Tibial nerve (tissue), 4 donors: ENCODE measurements around the gene LSAMP. TPM values are rescaled to one million over a fixed set of nuclear protein-coding genes. Genes with fewer than 3 reads are reported as not detected.

ENCODE experiments used
- DNase-seq, 2 donors: peaks; one replicate each; pipeline ENCODE4 v3.0.0-alpha.2; 2019; ENCODE audit warnings: low spot score in 2 of 2
- H3K27ac ChIP-seq, 4 donors: fragments of 200-600 bp; sonication (generic) in 3 of 4; one replicate each; pipeline ENCODE4 v1.5.1; 2017 to 2019; ENCODE audit warnings: mild to moderate bottlenecking in 1 of 4
- H3K27me3 ChIP-seq, 2 donors: fragments of 200-600 bp; sonication (generic) in 1 of 2; one replicate each; pipeline versions ENCODE4 v1.5.1 to v1.6.0; 2017 to 2019
- H3K36me3 ChIP-seq, 3 donors: fragments of 200-600 bp; sonication (generic); one replicate each; pipeline ENCODE4 v1.5.1; 2018 to 2019
- H3K4me1 ChIP-seq, 4 donors: fragments of 200-600 bp; sonication (generic) in 3 of 4; one replicate each; pipeline ENCODE4 v1.5.1; 2017 to 2019
- H3K4me3 ChIP-seq, 4 donors: fragments of 200-600 bp; sonication (generic) in 3 of 4; one replicate each; pipeline ENCODE4 v1.5.1; 2017 to 2019; ENCODE audit warnings: mild to moderate bottlenecking in 1 of 4, moderate library complexity in 1 of 4
- H3K9me3 ChIP-seq, 4 donors: fragments of 200-600 bp; sonication (generic) in 3 of 4; one replicate each; pipeline ENCODE4 v1.5.1; 2017 to 2019
- EP300 ChIP-seq, 2 donors: sonication (generic); formaldehyde crosslinking; IDR thresholded peaks; one replicate each; pipeline ENCODE4 v1.6.1; 2017; ENCODE audit warnings: antibody characterized with exemption in 2 of 2, mild to moderate bottlenecking in 1 of 2
- POLR2A ChIP-seq, 2 donors: fragments of 450-650 bp; IDR thresholded peaks; one replicate each; pipeline ENCODE4 v1.6.1; 2017; ENCODE audit warnings: antibody characterized with exemption in 2 of 2, mild to moderate bottlenecking in 2 of 2, moderate library complexity in 2 of 2
- WGBS, 2 donors: methylation state at CpG; one replicate each; pipeline ENCODE4 v1.1.5; 2018; 5-methylcytosine and 5-hydroxymethylcytosine counted together
- total RNA-seq, 4 donors: library from RNA; depleted of rRNA; stranded (reverse); fragments of >200 nt; gene quantifications; one replicate each; pipeline ENCODE4 v1.1.0, GENCODE V29; 2016
- TF ChIP-seq, protein P1 (sequence below), 5 experiments: fragments of 200-600 bp in 3 of 5; fragments of 450-650 bp in 2 of 5; sonication (generic) in 3 of 5; IDR thresholded peaks; one replicate each; pipeline ENCODE4 v1.5.1; 2016 to 2019; ENCODE audit warnings: antibody characterized with exemption in 5 of 5, mild to moderate bottlenecking in 3 of 5, moderate library complexity in 2 of 5

LSAMP gene
- total RNA-seq, 4 donors from 2014 or later = 3.6 to 6.1 (median 4.2) TPM

DNA sequence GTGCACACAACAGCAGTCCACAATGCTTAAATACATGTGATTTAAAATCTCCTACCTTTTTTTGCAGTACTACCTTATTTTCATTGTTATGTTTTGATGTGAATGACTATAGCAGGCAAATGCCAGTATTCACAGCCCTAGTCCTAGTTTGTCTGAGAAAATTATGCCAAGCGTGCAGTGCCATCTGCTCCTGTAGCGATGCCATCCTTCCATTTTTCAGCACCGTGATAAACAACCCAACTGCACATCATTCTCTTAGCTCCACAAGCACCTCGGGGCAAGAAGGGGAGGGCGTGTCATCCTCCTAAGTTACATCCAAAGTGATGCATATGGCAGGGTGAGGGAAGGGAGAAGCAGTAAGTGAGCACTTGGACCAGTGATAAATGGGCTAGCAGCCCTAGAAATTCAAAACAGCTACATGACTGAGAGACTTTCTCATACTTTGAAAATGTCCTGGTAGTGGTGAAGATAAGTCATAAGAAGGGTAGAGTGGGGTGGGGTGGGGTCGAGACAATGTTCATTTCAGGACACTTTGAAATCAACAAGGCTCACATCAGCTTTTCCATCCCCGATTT, 198.8 kb downstream of the LSAMP start:
- no peak for TF ChIP-seq EP300 (IDR thresholded peaks at IDR 0.05)
- no peak for TF ChIP-seq POLR2A (IDR thresholded peaks at IDR 0.05)
- TF ChIP-seq, protein P1, sequence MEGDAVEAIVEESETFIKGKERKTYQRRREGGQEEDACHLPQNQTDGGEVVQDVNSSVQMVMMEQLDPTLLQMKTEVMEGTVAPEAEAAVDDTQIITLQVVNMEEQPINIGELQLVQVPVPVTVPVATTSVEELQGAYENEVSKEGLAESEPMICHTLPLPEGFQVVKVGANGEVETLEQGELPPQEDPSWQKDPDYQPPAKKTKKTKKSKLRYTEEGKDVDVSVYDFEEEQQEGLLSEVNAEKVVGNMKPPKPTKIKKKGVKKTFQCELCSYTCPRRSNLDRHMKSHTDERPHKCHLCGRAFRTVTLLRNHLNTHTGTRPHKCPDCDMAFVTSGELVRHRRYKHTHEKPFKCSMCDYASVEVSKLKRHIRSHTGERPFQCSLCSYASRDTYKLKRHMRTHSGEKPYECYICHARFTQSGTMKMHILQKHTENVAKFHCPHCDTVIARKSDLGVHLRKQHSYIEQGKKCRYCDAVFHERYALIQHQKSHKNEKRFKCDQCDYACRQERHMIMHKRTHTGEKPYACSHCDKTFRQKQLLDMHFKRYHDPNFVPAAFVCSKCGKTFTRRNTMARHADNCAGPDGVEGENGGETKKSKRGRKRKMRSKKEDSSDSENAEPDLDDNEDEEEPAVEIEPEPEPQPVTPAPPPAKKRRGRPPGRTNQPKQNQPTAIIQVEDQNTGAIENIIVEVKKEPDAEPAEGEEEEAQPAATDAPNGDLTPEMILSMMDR (IDR thresholded peaks at IDR 0.05) = no peak
- no peak for DNase-seq
- no peaks in the 10 kb centered on the region for H3K4me1 ChIP-seq

DNA sequence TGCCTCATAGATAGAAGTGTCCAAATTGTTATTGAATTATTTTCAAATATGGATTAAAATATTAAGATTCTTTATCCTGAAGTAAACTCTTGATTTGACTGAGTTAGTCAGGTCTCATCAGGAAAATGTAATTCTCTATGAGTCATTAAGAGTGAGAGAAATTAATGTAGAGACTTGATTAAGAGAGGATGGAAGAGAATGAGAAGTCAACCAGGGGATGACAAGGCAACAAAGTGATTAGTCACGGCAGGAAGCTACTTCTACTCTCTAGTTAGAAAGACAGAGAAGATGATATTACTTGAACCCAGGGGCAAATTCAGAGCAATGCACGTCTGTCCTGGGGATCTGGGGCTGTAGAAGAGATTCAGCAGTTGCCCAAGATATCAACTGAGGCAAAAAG, 202.5 kb downstream of the LSAMP start:
- H3K27ac ChIP-seq = no peak overlapping the region
- H3K9me3 ChIP-seq = no peaks in the 10 kb centered on the region
- H3K27me3 ChIP-seq = no peaks in the 10 kb centered on the region
- no peak overlapping the region for H3K4me3 ChIP-seq
- H3K36me3 ChIP-seq = no peaks in the 10 kb centered on the region
- DNase-seq = no peak
- H3K4me1 ChIP-seq = no peaks in the 10 kb centered on the region
- TF ChIP-seq, protein P1 (IDR thresholded peaks at IDR 0.05) = no peak
- TF ChIP-seq POLR2A (IDR thresholded peaks at IDR 0.05) (no peak), EP300 (IDR thresholded peaks at IDR 0.05) (no peak)
- 79 to 90% methylated on average over 2 of the region's 2 CpGs for WGBS, 2 donors

More for the DNA sequence above, 198.8 kb downstream of the LSAMP start:
- 87 to 89% methylated on average over 7 of the region's 7 CpGs for WGBS, 2 donors
- no peaks in the 10 kb centered on the region for H3K9me3 ChIP-seq
- H3K4me3 ChIP-seq = no peak overlapping the region
- H3K36me3 ChIP-seq = no peaks in the 10 kb centered on the region
- no peak overlapping the region for H3K27ac ChIP-seq
- H3K27me3 ChIP-seq = no peaks in the 10 kb centered on the region

DNA sequence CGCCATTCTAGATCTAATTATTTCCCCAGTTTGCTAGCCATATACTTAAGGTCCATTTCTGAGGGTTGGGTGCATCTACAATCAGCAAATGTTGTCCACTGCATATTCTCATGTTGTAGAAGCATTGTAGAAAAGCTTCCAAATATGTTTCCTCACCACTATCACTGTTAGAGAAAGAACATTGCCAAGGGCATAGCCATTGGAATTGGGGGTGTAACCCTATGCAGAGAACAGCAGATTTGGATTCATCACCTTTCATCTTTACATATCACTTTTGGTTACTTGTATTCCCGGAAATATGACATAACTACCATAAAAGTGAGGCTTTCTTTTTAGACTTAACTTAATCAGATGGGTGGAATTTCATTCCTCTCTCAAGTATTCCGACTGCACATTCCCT, 203.6 kb downstream of the LSAMP start:
- Histone ChIP-seq H3K4me1 (no peaks in the 10 kb centered on the region), H3K36me3 (no peaks in the 10 kb centered on the region), H3K4me3 (no peak overlapping the region), H3K9me3 (no peaks in the 10 kb centered on the region), H3K27me3 (no peaks in the 10 kb centered on the region), H3K27ac (no peak overlapping the region)
- TF ChIP-seq POLR2A (IDR thresholded peaks at IDR 0.05) (no peak), EP300 (IDR thresholded peaks at IDR 0.05) (no peak)
- 64 to 71% methylated on average over 3 of the region's 3 CpGs for WGBS, 2 donors
- DNase-seq = no peak

DNA sequence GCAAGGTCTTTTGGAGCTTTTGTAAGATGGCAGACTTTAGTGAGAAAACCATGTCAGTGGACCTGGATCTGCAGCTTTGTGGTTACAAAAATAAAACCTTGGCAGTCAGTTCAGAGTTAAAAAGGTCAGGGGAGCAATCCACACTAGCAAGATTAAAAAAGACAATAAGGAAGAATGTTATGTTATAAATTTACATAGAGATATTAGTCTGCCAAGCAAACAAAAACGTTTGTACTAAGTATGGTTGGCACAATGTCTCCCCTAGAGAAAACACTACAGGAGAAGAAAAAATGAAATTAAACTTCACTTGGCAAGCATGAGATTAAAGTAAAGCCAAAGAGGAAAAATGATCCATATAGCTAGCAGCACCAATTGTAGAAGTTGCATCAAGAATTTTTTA, 205.0 kb downstream of the LSAMP start:
- DNase-seq = no peak
- no peak for TF ChIP-seq POLR2A (IDR thresholded peaks at IDR 0.05)
- no peak for TF ChIP-seq EP300 (IDR thresholded peaks at IDR 0.05)
- TF ChIP-seq, protein P1 (IDR thresholded peaks at IDR 0.05) = no peak
- Histone ChIP-seq H3K4me1 (no peaks in the 10 kb centered on the region), H3K4me3 (no peak overlapping the region), H3K27me3 (no peaks in the 10 kb centered on the region), H3K9me3 (no peaks in the 10 kb centered on the region), H3K27ac (no peak overlapping the region), H3K36me3 (no peaks in the 10 kb centered on the region)
- WGBS, 2 donors = 0% methylated on average over 1 of the region's 1 CpG

DNA sequence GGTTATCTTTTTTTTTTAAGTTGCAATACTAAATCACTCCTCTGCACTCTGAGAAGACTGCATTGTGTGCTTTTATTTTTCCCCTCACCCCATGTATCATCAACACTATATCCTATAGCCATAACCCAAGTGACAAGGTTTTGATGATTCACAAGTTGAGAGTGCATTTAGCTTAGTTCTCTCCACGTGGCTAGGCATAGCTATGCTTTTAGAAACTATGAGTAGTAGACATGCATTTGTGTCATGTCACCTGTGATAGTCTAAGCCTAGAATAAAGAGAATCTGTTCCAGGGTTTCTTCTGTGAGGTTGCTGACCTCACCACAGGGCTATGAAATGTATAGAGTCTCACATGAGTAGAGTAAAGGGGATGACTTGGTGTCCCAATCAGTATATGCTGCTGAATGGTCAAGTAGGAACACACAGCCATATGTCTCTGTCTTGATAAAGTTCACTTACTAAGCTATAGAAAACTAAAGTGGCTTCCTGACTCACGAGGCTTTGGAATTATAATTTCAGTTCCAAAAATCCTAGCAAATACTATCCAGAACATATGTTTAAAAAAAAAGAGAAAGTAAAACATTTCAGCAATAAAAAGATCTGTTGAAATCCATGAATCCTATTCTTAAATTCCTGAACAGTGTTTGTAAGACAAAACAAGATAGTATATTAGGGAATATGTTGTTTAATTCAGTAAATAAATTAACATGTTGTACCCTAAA, 206.3 kb downstream of the LSAMP start:
- Histone ChIP-seq H3K4me3 (no peak overlapping the region), H3K27ac (no peak overlapping the region), H3K9me3 (no peaks in the 10 kb centered on the region), H3K27me3 (no peaks in the 10 kb centered on the region), H3K36me3 (no peaks in the 10 kb centered on the region), H3K4me1 (no peaks in the 10 kb centered on the region)
- TF ChIP-seq, protein P1 (IDR thresholded peaks at IDR 0.05) = no peak
- 27 to 57% methylated on average over 2 of the region's 2 CpGs for WGBS, 2 donors
- no peak for DNase-seq
